Fibroblast of upper back skin (primary cell): ENCODE measurements around the gene GRIK4.
A peak's percentile ranks its signal among the peaks of the same experiment; 100 is the strongest.
"Not testable (repeated sequence)": the region's sequence is repeated elsewhere in the genome, so short reads cannot be mapped to it uniquely, and the experiment has no call there.

Experiments
- DNase-seq: peaks from one replicate; pipeline ENCODE4 v3.0.0-alpha.2; 2013

GRIK4 gene

GRCh38 chr11:120750647-120751549, 239.3 kb downstream of the GRIK4 start:
- DNase-seq = no peak

GRCh38 chr11:120751550-120751949, 240.0 kb downstream of the GRIK4 start:
- DNase-seq = no peak

GRCh38 chr11:120752668-120753067, 241.1 kb downstream of the GRIK4 start:
- no peak for DNase-seq

- no peak for DNase-seq
Observed at GRCh38 chr11:120756931-120757330, 245.4 kb downstream of the GRIK4 start.

- no peak for DNase-seq
Observed at GRCh38 chr11:120759046-120759445, 247.5 kb downstream of the GRIK4 start.

GRCh38 chr11:120765710-120766109, 254.2 kb downstream of the GRIK4 start:
- DNase-seq = not testable (repeated sequence)

GRCh38 chr11:120766318-120766717, 254.8 kb downstream of the GRIK4 start:
- DNase-seq = no peak

GRCh38 chr11:120768949-120769348, 257.4 kb downstream of the GRIK4 start:
- DNase-seq = no peak

- no peak for DNase-seq
Observed at GRCh38 chr11:120769906-120770305, 258.4 kb downstream of the GRIK4 start.

- DNase-seq = no peak
Observed at GRCh38 chr11:120771551-120772060, 260.1 kb downstream of the GRIK4 start.

- peak; percentile 15 for DNase-seq
Observed at GRCh38 chr11:120773501-120774031, 262.0 kb downstream of the GRIK4 start.

GRCh38 chr11:120774591-120775386, 263.2 kb downstream of the GRIK4 start:
- DNase-seq = no peak

GRCh38 chr11:120775986-120776951, 264.7 kb downstream of the GRIK4 start:
- DNase-seq = no peak

GRCh38 chr11:120778685-120779490, 267.3 kb downstream of the GRIK4 start:
- DNase-seq = no peak

- no peak for DNase-seq
Observed at GRCh38 chr11:120780239-120780638, 268.7 kb downstream of the GRIK4 start.

- DNase-seq = no peak
Observed at GRCh38 chr11:120781486-120782120, 270.1 kb downstream of the GRIK4 start.

- no peak for DNase-seq
Observed at GRCh38 chr11:120784566-120785251, 273.2 kb downstream of the GRIK4 start.

- no peak for DNase-seq
Observed at GRCh38 chr11:120785576-120785975, 274.0 kb downstream of the GRIK4 start.

GRCh38 chr11:120786206-120786735, 274.7 kb downstream of the GRIK4 start:
- no peak for DNase-seq

- DNase-seq = not testable (repeated sequence)
Observed at GRCh38 chr11:120787224-120787623, 275.7 kb downstream of the GRIK4 start.
